HepG2 (cell line): Measurements from ENCODE around the gene SPON1. TPM values are rescaled to one million over a fixed set of nuclear protein-coding genes. Genes with fewer than 3 reads are reported as not detected.

Experiments used
- ATAC-seq: fragments of 200-7000 bp; cut with Tn5 transposase; 3 replicates; pipeline ENCODE4 v1.9.1; 2020; ENCODE audit warnings: mild to moderate bottlenecking, moderate library complexity
- BruUV-seq: library from RNA; stranded (reverse); fragments of 400-500 nt; replicated peaks from 2 replicates; lab custom pipeline; 2021; lab: Mats Ljungman, UMichigan
- CTCF ChIA-PET: fragments of 300-600 bp; formaldehyde crosslinking; extraction: SDS; loops from one replicate; lab custom pipeline; 2021; ENCODE audit warnings: low total read pairs, inconsistent platforms, low intra/inter-chr PET ratio; lab: Yijun Ruan, JAX
- POLR2A ChIA-PET: fragments of 350-600 bp; sonication (Branson Sonifier 250); formaldehyde crosslinking; loops from one replicate; lab custom pipeline; 2020; ENCODE audit warnings: antibody characterized with exemption, inconsistent platforms; lab: Yijun Ruan, JAX
- DNase-seq: peaks from one replicate; pipeline ENCODE4 v3.0.0-alpha.2; 2015; ENCODE audit warnings: low spot score
- FAIRE-seq: peaks from 3 replicates; lab custom pipeline; 2011; peaks lifted over from hg19 to GRCh38; lab: Jason Lieb, UNC
- H2AFZ ChIP-seq: one replicate; pipeline ENCODE4 v1.6.1; 2011; ENCODE audit warnings: low read length, inconsistent platforms
- H3K27ac ChIP-seq: fragments of 300-600 bp; 3 replicates; pipeline ENCODE4 v1.8.0; 2011; ENCODE audit warnings: mixed run types, mild to moderate bottlenecking, mixed read lengths, low read length, inconsistent platforms; ENCODE audit not compliant: insufficient read depth; ENCODE audit errors: extremely low read length
- H3K27me3 ChIP-seq, 2 experiments: fragments of 200-600 bp in 1 of 2; 2 replicates in 1 of 2; 3 replicates in 1 of 2; pipeline versions ENCODE4 v1.6.0 to v1.8.0; 2011; ENCODE audit warnings: low read length in 2 of 2, mild to moderate bottlenecking in 2 of 2, moderate library complexity in 2 of 2, inconsistent platforms in 1 of 2; ENCODE audit not compliant: insufficient read depth in 2 of 2, control insufficient read depth in 1 of 2
- H3K36me3 ChIP-seq, 2 experiments: fragments of 200-600 bp in 1 of 2; replicated peaks in 1 of 2; 2 replicates in 1 of 2; 3 replicates in 1 of 2; pipeline versions ENCODE4 v1.5.1 to v1.8.0; 2011; ENCODE audit warnings: low read length in 2 of 2, inconsistent platforms in 1 of 2; ENCODE audit not compliant: insufficient read depth in 2 of 2, control insufficient read depth in 1 of 2
- H3K4me1 ChIP-seq: 2 replicates; pipeline ENCODE4 v1.5.1; 2012; ENCODE audit warnings: low read length, inconsistent platforms; ENCODE audit not compliant: insufficient read depth
- H3K4me2 ChIP-seq: 2 replicates; pipeline ENCODE4 v1.6.0; 2011; ENCODE audit warnings: low read depth, low read length, inconsistent platforms
- H3K4me3 ChIP-seq, 3 experiments: fragments of 200-600 bp in 1 of 3; sonication (generic), shearing (Covaris generic) in 1 of 3; replicated peaks in 1 of 3; 2 replicates each; pipeline ENCODE4 v1.5.1; 2011 to 2016; ENCODE audit warnings: low read length in 3 of 3, inconsistent platforms in 2 of 3, low read depth in 2 of 3, mild to moderate bottlenecking in 2 of 3, control low read depth in 1 of 3, mixed read lengths in 1 of 3; ENCODE audit not compliant: insufficient read depth in 1 of 3
- H3K79me2 ChIP-seq: one replicate; pipeline ENCODE4 v1.6.1; 2011; ENCODE audit warnings: low read length, inconsistent platforms; ENCODE audit not compliant: insufficient read depth
- H3K9ac ChIP-seq: 2 replicates; pipeline ENCODE4 v1.6.0; 2011; ENCODE audit warnings: mild to moderate bottlenecking, low read depth, low read length, inconsistent platforms; ENCODE audit not compliant: insufficient read depth
- H3K9me3 ChIP-seq: 2 replicates; pipeline ENCODE4 v1.5.1; 2012; ENCODE audit warnings: mild to moderate bottlenecking, low read length
- H4K20me1 ChIP-seq: 2 replicates; pipeline ENCODE4 v1.6.0; 2011; ENCODE audit warnings: inconsistent platforms, mild to moderate bottlenecking, low read length, moderate library complexity; ENCODE audit not compliant: insufficient read depth
- HDAC1 ChIP-seq: sonication (generic); formaldehyde crosslinking; IDR thresholded peaks from 2 replicates; pipeline ENCODE4 v1.5.1; 2020; ENCODE audit warnings: mild to moderate bottlenecking, missing genetic modification reagents
- HNF4G ChIP-seq, 2 experiments: sonication (generic) in 1 of 2; formaldehyde crosslinking in 1 of 2; IDR thresholded peaks; 2 replicates each; pipeline versions ENCODE4 v1.4.0 to v1.6.1; 2011 to 2020; ENCODE audit warnings: borderline replicate concordance in 2 of 2, low read depth in 2 of 2, mild to moderate bottlenecking in 2 of 2, low read length in 1 of 2, missing genetic modification reagents in 1 of 2, moderate library complexity in 1 of 2
- JUN ChIP-seq: sonication (generic); formaldehyde crosslinking; IDR thresholded peaks from 2 replicates; pipeline ENCODE4 v1.4.0; 2020; ENCODE audit warnings: mild to moderate bottlenecking, missing genetic modification reagents
- NFE2L2 ChIP-seq: fragments of 150-350 bp; IDR thresholded peaks from 2 replicates; pipeline ENCODE4 v1.6.1; 2014; ENCODE audit warnings: low read length
- NRL ChIP-seq: sonication (generic); formaldehyde crosslinking; IDR thresholded peaks from 2 replicates; pipeline ENCODE4 v1.5.0; 2020; ENCODE audit warnings: missing genetic modification reagents, mild to moderate bottlenecking, moderate library complexity, borderline replicate concordance
- PHF20 ChIP-seq: sonication (generic); formaldehyde crosslinking; IDR thresholded peaks from 2 replicates; pipeline ENCODE4 v1.5.0; 2020; ENCODE audit warnings: mild to moderate bottlenecking, missing genetic modification reagents
- SP5 ChIP-seq: IDR thresholded peaks from 2 replicates; pipeline ENCODE4 v1.6.1; 2016; ENCODE audit warnings: low read depth, borderline replicate concordance
- ZNF574 ChIP-seq: sonication (generic); formaldehyde crosslinking; IDR thresholded peaks from 2 replicates; pipeline ENCODE4 v1.4.0; 2020; ENCODE audit warnings: missing genetic modification reagents
- ZNF616 ChIP-seq: sonication (generic); formaldehyde crosslinking; IDR thresholded peaks from 2 replicates; pipeline ENCODE4 v1.5.0; 2020; ENCODE audit warnings: low read depth, mild to moderate bottlenecking, missing genetic modification reagents
- ZNF747 ChIP-seq: sonication (generic); formaldehyde crosslinking; IDR thresholded peaks from 2 replicates; pipeline ENCODE4 v1.8.1; 2023; ENCODE audit warnings: missing genetic modification reagents, mild to moderate bottlenecking, borderline replicate concordance
- ZNF749 ChIP-seq: sonication (generic); formaldehyde crosslinking; IDR thresholded peaks from 2 replicates; pipeline ENCODE4 v1.8.0; 2022; ENCODE audit warnings: mild to moderate bottlenecking, missing genetic modification reagents, moderate library complexity, borderline replicate concordance
- ZNF768 ChIP-seq: sonication (generic); formaldehyde crosslinking; IDR thresholded peaks from 2 replicates; pipeline ENCODE4 v1.4.0; 2020; ENCODE audit warnings: missing genetic modification reagents
- WGBS: methylation state at CpG from one replicate; pipeline ENCODE4 v1.1.6; 2017; ENCODE audit warnings: low lambda C conversion rate; 5-methylcytosine and 5-hydroxymethylcytosine counted together
- in situ Hi-C: cut with HindIII; loops from 2 replicates; pipeline ENCODE4 v1.10.0; 2017; ENCODE audit warnings: low pct_unique_long_range_greater_than_20kb; ENCODE audit not compliant: extremely low pct_ligation_motif_present
- intact Hi-C: fragments of 100-400 bp; cut with micrococcal nuclease; formaldehyde crosslinking; loops from one replicate; pipeline ENCODE4 v1.10.0; 2022; ENCODE audit not compliant: unreplicated experiment
- polyA plus RNA-seq, 8 experiments: library from polyadenylated mRNA; depleted of rRNA in 3 of 8; stranded (reverse) in 7 of 8; unstranded in 1 of 8; fragments of >200 nt; fragmentation: Illumina TruSeq in 4 of 8; extraction: Trizol in 4 of 8; gene quantifications; 2 replicates each; pipeline versions ENCODE4 v1.2.1 to v1.2.3, GENCODE V29; 2011 to 2016; ENCODE audit warnings: low read depth in 4 of 8, missing spikeins in 1 of 8, mixed read lengths in 1 of 8; ENCODE audit not compliant: insufficient read depth in 1 of 8
- total RNA-seq, 5 experiments: library from RNA; depleted of rRNA; stranded (reverse); fragments of >200 nt; fragmentation: Illumina TruSeq; extraction: Trizol; gene quantifications; 2 replicates each; pipeline ENCODE4 v1.2.3, GENCODE V29; 2016; ENCODE audit warnings: low read depth in 1 of 5
- TF ChIP-seq, protein P1 (sequence below): sonication (generic); formaldehyde crosslinking; IDR thresholded peaks from 2 replicates; pipeline ENCODE4 v1.4.0; 2020; ENCODE audit warnings: missing genetic modification reagents

The SPON1 gene
- total and polyA plus RNA-seq, 2 of the 13 experiments (the other 11 are each of a cell fraction or from before 2014, with no cell fraction given): not detected

- no peak for TF ChIP-seq ZNF616 (CRISPR knock-in tag)
These were observed 144.5 kb downstream of the SPON1 start (continued) for GRCh38 chr11:14107050-14107430.

DNA sequence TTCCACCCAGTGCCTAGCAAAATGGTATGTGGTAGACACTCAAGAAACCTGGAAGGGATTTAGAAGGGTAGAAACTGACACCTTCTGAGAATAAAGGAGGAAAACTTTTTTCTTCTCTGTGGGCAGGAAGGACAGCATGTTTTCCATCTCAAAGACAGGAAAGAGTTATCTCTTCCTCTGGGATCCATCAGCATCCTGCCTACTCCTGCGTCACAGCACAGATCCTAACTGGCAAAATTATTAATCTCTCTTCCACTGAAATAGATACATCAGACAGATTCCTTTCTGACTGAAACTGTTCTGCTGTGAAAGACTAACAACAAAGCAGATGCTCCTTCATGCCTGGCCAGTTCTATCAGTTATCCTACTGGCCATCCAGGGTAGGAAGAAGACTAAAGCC lies 147.2 kb downstream of the SPON1 start:
- DNase-seq (no peak), FAIRE-seq (no peak), ATAC-seq (no peak)
- Histone ChIP-seq H2AFZ (no peak overlapping the region), H3K9me3 (no peaks in the 10 kb centered on the region), H4K20me1 (no peaks in the 10 kb centered on the region), H3K79me2 (no peaks in the 10 kb centered on the region), H3K36me3 (no peaks in the 10 kb centered on the region), H3K4me1 (no peaks in the 10 kb centered on the region), H3K9ac (no peak overlapping the region), H3K4me3 (no peak overlapping the region), H3K27me3 (no peaks in the 10 kb centered on the region), H3K4me2 (no peak overlapping the region), H3K27ac (no peak overlapping the region)
- POLR2A ChIA-PET: no interaction called here
- CTCF ChIA-PET: no interaction called here
- intact Hi-C loops (no loop called here), in situ Hi-C loops (no loop called here)
- TF ChIP-seq HNF4G (IDR thresholded peaks at IDR 0.05; ENCODE audit: borderline replicate concordance, low read depth, low read length) (no peak), HNF4G (CRISPR knock-in tag; IDR thresholded peaks at IDR 0.05; ENCODE audit: borderline replicate concordance, low read depth) (no peak), SP5 (CRISPR knock-in tag) (no peak), NFE2L2 (no peak), JUN (CRISPR knock-in tag) (no peak), ZNF574 (CRISPR knock-in tag) (no peak), ZNF749 (CRISPR knock-in tag) (no peak), PHF20 (no peak), ZNF747 (CRISPR knock-in tag) (no peak), ZNF768 (CRISPR knock-in tag) (no peak), NRL (CRISPR knock-in tag) (no peak), HDAC1 (CRISPR knock-in tag) (no peak)
- TF ChIP-seq, protein P1, sequence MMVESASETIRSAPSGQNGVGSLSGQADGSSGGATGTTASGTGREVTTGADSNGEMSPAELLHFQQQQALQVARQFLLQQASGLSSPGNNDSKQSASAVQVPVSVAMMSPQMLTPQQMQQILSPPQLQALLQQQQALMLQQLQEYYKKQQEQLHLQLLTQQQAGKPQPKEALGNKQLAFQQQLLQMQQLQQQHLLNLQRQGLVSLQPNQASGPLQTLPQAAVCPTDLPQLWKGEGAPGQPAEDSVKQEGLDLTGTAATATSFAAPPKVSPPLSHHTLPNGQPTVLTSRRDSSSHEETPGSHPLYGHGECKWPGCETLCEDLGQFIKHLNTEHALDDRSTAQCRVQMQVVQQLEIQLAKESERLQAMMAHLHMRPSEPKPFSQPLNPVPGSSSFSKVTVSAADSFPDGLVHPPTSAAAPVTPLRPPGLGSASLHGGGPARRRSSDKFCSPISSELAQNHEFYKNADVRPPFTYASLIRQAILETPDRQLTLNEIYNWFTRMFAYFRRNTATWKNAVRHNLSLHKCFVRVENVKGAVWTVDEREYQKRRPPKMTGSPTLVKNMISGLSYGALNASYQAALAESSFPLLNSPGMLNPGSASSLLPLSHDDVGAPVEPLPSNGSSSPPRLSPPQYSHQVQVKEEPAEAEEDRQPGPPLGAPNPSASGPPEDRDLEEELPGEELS (CRISPR knock-in tag): no peak
- TF ChIP-seq, all 625 proteins: peak for 0
- WGBS: 38% methylated on average over 1 of the region's 1 CpG
- BruUV-seq: no TSS peak
